Mucosa of stomach (tissue), 1 donor: ENCODE results near the gene ATG12.

Experiments used
- H3K27me3 ChIP-seq: one replicate; pipeline ENCODE4 v1.7.0; 2013; ENCODE audit warnings: mild to moderate bottlenecking, low read length; ENCODE audit not compliant: control insufficient read depth, insufficient read depth
- H3K36me3 ChIP-seq: one replicate; pipeline ENCODE4 v1.7.0; 2013; ENCODE audit warnings: low read length; ENCODE audit not compliant: control insufficient read depth, insufficient read depth
- H3K4me1 ChIP-seq: one replicate; pipeline ENCODE4 v1.7.0; 2013; ENCODE audit warnings: mild to moderate bottlenecking, low read length; ENCODE audit not compliant: control insufficient read depth, insufficient read depth
- H3K4me3 ChIP-seq: one replicate; pipeline ENCODE4 v1.7.0; 2013; ENCODE audit warnings: low read length
- H3K9ac ChIP-seq: one replicate; pipeline ENCODE4 v1.7.0; 2013; ENCODE audit warnings: mild to moderate bottlenecking, low read length, moderate library complexity
- H3K9me3 ChIP-seq: one replicate; pipeline ENCODE4 v1.7.0; 2013; ENCODE audit warnings: mild to moderate bottlenecking, low read length, moderate library complexity; ENCODE audit not compliant: control insufficient read depth
- donor health status: Pancreatic carcinoma.

ATG12 gene

DNA sequence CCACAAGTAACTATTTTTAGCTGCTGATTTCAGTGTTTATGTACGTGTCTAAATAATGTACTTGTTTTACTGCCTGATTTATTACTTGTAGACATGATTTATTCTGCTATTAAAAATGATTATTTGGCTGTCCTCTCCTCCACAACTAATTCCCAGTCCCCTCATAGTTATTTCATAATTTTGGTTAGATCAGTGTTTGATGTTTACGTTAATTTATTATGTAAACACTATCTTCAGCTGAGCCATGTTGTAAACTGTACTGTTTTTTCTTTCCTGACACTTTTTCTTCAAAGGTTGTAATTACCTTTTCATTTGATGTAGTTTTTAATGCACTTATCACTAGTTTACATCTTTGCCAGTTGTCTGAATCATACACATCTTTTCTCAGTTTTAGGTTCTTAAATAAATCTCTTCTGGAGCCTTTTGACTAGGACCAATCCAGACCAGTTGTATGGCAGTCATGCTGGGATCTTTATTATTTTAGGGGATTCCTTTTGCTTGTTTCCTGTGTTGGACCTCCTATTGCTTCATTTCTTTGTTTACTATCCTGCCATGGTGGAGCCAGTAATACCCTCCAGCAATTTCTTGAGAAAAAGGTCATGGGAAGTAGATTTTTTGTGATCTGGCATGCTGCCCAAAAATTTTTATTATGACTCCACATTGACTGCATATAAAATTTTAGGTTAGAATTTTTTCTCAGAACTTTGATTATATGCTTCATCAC is 16.4 kb upstream of the ATG12 start:
- H3K36me3 ChIP-seq, result no peaks in the 10 kb centered on the region
- no peak overlapping the region for H3K9ac ChIP-seq
- no peaks in the 10 kb centered on the region for H3K27me3 ChIP-seq
- H3K4me1 ChIP-seq, result peaks cover 12% of the 10 kb centered on the region
- no peak overlapping the region for H3K4me3 ChIP-seq
- no peaks in the 10 kb centered on the region for H3K9me3 ChIP-seq

DNA sequence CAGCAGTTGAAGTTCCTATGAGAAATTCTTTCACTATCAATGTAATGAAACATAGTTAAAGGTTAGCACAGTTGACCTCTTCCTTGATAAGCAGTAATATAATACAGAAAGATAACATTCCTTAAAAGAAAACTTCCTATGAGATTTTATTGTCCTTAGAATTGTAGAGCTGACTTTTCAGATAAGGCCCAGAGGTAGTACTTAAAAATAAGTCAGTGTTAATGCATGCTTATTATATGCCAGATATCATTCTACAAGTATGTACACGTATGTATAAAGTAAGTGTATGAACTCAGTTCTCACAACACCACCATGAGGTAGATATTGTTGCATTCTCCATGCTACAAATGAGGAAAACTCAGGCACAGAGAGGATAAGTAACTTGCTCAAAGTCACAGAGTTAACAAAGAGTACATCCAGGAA is 15.7 kb upstream of the ATG12 start:
- Histone ChIP-seq H3K36me3 (no peaks in the 10 kb centered on the region), H3K9ac (no peak overlapping the region), H3K4me3 (no peak overlapping the region), H3K27me3 (no peaks in the 10 kb centered on the region), H3K9me3 (no peaks in the 10 kb centered on the region), H3K4me1 (peaks cover 12% of the 10 kb centered on the region)

DNA sequence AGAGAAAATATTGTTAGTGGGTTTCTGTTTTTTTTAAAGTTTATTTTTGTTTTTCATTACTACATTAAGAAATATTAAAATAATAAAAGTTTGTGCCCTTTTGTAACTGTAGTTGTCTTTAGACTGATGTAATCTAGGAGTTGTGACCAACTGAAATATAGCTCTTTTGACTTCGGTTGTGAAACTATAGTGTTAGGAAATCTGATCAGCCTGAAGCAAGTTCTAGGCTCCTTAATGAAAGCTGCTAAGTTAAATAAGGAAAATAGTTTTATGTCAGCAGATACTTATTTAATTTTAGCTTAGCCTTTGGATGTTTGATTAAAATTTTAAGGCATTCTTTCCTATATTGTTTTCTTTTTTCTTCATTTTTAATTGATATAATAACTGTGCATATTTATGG is 14.6 kb upstream of the ATG12 start:
- Histone ChIP-seq H3K36me3 (no peaks in the 10 kb centered on the region), H3K4me1 (peaks cover 12% of the 10 kb centered on the region), H3K9ac (no peak overlapping the region), H3K27me3 (no peaks in the 10 kb centered on the region), H3K9me3 (no peaks in the 10 kb centered on the region), H3K4me3 (no peak overlapping the region)

- peaks cover 12% of the 10 kb centered on the region for H3K4me1 ChIP-seq
- no peak overlapping the region for H3K4me3 ChIP-seq
- H3K27me3 ChIP-seq, result no peaks in the 10 kb centered on the region
- no peaks in the 10 kb centered on the region for H3K36me3 ChIP-seq
- no peak overlapping the region for H3K9ac ChIP-seq
- no peaks in the 10 kb centered on the region for H3K9me3 ChIP-seq
Observed at GRCh38 chr5:115854139-115854538, 12.8 kb upstream of the ATG12 start.

DNA sequence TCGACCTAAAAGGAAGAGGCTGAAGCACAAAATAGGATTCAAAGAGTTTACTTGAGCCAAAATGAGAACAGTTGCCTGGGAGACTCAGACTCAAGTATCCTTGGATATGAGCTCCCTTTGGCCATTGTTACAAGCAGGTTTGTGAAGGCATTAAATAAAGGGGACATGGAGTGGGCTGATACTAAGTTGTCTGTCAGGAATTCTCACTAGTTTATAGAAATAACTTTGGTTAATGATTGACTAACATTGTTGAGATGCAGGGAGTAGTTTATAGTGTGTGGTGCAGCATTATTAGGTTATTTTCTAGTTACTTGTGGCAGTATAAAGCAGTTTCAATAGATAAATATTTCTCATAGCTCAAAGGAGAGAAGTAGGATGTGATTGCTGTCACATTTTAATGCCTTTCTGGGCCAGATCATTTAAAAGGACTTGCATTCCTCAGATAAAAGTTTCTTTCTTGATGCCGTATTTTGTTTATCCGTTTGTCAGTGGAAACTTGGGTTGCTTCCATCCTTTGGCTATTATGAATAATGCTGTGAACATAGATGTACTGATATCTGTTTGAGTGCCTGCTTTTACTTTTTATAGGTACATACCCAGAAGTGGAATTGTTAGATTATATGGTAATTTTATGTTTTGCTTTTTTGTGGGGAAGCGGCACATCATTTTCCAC is 9.5 kb upstream of the ATG12 start:
- Histone ChIP-seq H3K36me3 (no peaks in the 10 kb centered on the region), H3K27me3 (no peaks in the 10 kb centered on the region), H3K9me3 (no peaks in the 10 kb centered on the region), H3K4me3 (no peak overlapping the region), H3K9ac (no peak overlapping the region), H3K4me1 (no peaks in the 10 kb centered on the region)

- Histone ChIP-seq H3K4me3 (no peak overlapping the region), H3K4me1 (peaks cover 5% of the 10 kb centered on the region), H3K27me3 (no peaks in the 10 kb centered on the region), H3K9ac (no peak overlapping the region), H3K36me3 (no peaks in the 10 kb centered on the region), H3K9me3 (no peaks in the 10 kb centered on the region)
Observed at GRCh38 chr5:115849258-115849798, 8.0 kb upstream of the ATG12 start.

- H3K4me1 ChIP-seq, result peaks cover 15% of the 10 kb centered on the region
- no peak overlapping the region for H3K9ac ChIP-seq
- no peak overlapping the region for H3K4me3 ChIP-seq
- no peaks in the 10 kb centered on the region for H3K9me3 ChIP-seq
- no peaks in the 10 kb centered on the region for H3K36me3 ChIP-seq
- no peaks in the 10 kb centered on the region for H3K27me3 ChIP-seq
Observed at GRCh38 chr5:115847290-115847689, 5.9 kb upstream of the ATG12 start.

DNA sequence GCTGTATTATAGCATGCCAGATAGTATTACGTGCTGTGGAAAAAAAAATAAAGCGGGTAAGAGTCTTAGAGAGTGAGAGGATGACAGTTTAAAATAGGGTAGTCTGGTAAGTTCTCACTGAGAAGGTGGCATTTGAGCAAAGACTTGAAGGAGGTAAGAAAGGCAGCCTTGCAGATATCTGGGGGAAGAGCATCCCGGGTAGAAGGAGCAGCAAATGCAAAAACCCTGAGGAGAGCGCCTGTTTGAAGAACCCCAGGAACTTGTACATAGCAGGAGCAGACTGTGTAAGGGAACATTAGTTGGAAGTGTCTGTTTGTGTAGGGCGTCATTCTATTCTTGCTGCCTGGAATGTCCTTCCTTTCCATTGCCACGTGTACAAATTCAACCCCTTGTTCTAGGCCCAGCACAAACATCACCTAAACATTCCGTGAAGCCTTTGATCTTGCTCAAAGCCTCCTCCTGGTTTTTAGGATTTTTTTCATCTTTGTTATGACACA is 3.0 kb upstream of the ATG12 start:
- Histone ChIP-seq H3K9ac (no peak overlapping the region), H3K4me1 (peaks cover 21% of the 10 kb centered on the region), H3K36me3 (no peaks in the 10 kb centered on the region), H3K27me3 (no peaks in the 10 kb centered on the region), H3K4me3 (no peak overlapping the region), H3K9me3 (no peaks in the 10 kb centered on the region)

- H3K4me3 ChIP-seq, result no peak overlapping the region
- H3K36me3 ChIP-seq, result no peaks in the 10 kb centered on the region
- H3K9me3 ChIP-seq, result no peaks in the 10 kb centered on the region
- H3K9ac ChIP-seq, result no peak overlapping the region
- no peaks in the 10 kb centered on the region for H3K27me3 ChIP-seq
- H3K4me1 ChIP-seq, result peaks cover 25% of the 10 kb centered on the region
Observed at GRCh38 chr5:115843444-115844130, 2.2 kb upstream of the ATG12 start.

DNA sequence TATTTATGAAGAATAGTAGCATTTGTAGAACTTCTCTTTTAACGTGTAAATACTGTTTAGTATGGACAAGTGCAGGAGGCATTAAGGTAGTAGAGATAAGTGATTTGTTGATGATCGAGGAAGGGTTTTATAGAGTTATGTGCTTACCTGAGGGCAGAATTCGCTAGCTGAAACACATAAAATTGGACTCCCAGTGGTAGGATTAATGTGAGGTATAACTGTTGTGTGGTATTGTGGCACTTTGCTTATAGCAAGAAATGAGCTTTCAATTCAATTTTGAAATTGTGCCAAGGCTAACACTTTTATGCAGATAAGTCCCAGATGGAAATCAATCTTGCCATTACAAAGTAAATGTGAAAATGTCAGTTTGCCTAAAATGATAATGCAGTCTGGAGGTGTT is 1.6 kb upstream of the ATG12 start:
- H3K9ac ChIP-seq, result peak overlapping the region; percentile 91
- H3K36me3 ChIP-seq, result no peaks in the 10 kb centered on the region
- H3K4me1 ChIP-seq, result peaks cover 25% of the 10 kb centered on the region
- H3K4me3 ChIP-seq, result peak overlapping the region; percentile 88
- no peaks in the 10 kb centered on the region for H3K9me3 ChIP-seq
- H3K27me3 ChIP-seq, result no peaks in the 10 kb centered on the region

- Histone ChIP-seq H3K4me3 (peak overlapping the region; percentile 88), H3K9ac (peak overlapping the region; percentile 91), H3K4me1 (peaks cover 25% of the 10 kb centered on the region), H3K36me3 (no peaks in the 10 kb centered on the region), H3K27me3 (no peaks in the 10 kb centered on the region), H3K9me3 (no peaks in the 10 kb centered on the region)
Observed at GRCh38 chr5:115842089-115842935, 947 bp upstream of the ATG12 start.
